Fibroblast of pulmonary artery (primary cell): ENCODE measurements around the gene DOC2B.
"Not testable (repeated sequence)": the region's sequence is repeated elsewhere in the genome, so short reads cannot be mapped to it uniquely, and the experiment has no call there.

ENCODE experiments used
- DNase-seq: peaks from one replicate; pipeline ENCODE4 v3.0.0-alpha.2; 2010; ENCODE audit warnings: low read depth
- H3K4me3 ChIP-seq: replicated peaks from 2 replicates; pipeline ENCODE4 v1.5.1; 2011; ENCODE audit warnings: low read depth, mild to moderate bottlenecking, control low read depth, low read length, moderate library complexity
- TF ChIP-seq, protein P1 (sequence below): IDR thresholded peaks from 2 replicates; pipeline ENCODE4 v1.5.1; 2011; ENCODE audit warnings: mild to moderate bottlenecking, control low read depth, low read length, inconsistent platforms; ENCODE audit errors: missing control alignments

The DOC2B gene

DNA sequence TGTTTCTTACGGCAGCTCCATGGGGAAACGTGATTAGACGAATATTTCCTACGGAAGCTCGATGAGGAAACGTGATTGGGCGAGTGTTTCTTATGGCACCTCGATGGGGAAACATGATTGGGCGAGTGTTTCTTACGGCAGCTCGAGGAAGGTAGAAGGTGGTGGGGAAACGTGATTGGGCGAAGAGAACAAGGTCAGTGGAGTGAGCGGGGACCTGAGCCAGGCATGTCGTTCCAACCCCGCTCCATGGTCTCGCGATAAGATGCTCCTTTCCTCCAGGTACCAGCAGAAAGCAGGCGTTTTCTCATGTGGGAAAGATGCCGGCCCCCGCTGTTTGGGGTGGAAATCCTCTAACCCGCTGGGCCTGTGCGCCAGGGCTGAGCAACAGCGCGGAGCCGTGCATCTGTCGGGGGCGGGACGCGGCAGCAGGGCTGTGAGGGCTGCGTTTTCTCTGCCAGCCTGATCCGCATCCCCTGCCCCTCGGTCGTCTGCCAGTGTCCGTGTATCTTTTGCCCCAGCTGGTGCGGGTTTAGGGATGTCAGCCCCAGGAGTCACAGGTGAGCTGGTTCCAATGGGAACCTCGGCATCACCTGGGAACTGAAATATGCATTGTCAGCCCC lies 25.6 kb upstream of the DOC2B start:
- no peak overlapping the region for H3K4me3 ChIP-seq
- DNase-seq = no peak
- TF ChIP-seq, protein P1, sequence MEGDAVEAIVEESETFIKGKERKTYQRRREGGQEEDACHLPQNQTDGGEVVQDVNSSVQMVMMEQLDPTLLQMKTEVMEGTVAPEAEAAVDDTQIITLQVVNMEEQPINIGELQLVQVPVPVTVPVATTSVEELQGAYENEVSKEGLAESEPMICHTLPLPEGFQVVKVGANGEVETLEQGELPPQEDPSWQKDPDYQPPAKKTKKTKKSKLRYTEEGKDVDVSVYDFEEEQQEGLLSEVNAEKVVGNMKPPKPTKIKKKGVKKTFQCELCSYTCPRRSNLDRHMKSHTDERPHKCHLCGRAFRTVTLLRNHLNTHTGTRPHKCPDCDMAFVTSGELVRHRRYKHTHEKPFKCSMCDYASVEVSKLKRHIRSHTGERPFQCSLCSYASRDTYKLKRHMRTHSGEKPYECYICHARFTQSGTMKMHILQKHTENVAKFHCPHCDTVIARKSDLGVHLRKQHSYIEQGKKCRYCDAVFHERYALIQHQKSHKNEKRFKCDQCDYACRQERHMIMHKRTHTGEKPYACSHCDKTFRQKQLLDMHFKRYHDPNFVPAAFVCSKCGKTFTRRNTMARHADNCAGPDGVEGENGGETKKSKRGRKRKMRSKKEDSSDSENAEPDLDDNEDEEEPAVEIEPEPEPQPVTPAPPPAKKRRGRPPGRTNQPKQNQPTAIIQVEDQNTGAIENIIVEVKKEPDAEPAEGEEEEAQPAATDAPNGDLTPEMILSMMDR = no peak

DNA sequence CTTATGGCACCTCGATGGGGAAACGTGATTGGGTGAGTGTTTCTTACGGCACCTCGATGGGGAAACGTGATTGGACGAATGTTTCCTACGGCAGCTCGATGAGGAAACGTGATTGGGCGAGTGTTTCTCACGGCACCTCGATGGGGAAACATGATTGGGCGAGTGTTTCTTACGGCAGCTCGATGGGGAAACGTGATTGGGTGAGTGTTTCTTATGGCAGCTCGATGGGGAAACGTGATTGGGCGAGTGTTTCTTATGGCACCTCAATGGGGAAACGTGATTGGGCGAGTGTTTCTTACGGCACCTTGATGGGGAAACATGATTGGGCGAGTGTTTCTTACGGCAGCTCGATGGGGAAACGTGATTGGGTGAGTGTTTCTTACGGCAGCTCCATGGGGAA lies 25.0 kb upstream of the DOC2B start:
- DNase-seq, H3K4me3 ChIP-seq: not testable (repeated sequence)

DNA sequence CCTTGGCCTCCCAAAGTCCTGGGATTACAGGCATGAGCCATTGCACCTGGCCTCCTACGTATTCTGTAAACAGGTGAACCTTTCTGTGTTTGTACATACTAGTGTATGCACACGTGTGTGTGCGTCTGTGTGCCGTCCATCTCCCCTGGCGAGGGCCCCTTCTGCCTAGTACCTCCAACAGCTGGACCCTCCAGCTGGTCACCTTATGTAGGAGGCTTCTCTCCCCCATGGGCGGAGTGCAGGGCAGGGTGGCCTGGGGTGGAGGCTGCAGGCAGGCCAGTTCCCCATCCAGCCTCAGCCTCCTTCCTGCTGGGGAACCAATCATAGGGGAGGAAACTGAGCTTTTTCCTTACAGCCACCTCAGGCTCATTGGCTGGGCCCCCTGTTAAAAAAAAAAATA lies 24.4 kb upstream of the DOC2B start:
- TF ChIP-seq, protein P1 = no peak
- no peak overlapping the region for H3K4me3 ChIP-seq
- DNase-seq = no peak

DNA sequence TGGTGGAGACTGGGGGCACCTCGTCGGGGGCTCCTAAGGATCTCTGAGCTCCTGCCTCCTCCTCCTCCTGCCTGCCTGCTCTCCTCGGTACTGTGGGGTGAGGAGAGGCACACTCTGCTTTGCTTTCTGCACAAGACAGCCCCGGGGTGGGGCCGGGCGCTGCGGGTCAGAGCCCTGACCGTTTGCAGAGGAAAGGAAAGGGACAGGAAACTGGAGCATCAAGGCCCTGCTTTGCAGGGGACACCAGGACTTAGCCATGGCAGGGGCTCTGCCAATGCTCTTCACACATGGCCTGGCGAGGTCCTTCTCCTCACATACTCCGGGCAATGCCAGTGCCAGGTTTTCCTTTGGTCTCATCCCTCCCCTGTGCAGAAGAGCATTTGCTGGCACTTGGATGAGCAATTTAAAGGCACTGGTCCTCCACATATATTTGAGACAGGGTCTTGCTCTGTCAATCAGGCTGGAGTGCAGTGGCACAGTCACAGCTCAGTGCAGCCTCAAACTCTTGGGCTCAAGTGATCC lies 23.8 kb upstream of the DOC2B start:
- TF ChIP-seq, protein P1 = no peak
- H3K4me3 ChIP-seq = no peak overlapping the region

DNA sequence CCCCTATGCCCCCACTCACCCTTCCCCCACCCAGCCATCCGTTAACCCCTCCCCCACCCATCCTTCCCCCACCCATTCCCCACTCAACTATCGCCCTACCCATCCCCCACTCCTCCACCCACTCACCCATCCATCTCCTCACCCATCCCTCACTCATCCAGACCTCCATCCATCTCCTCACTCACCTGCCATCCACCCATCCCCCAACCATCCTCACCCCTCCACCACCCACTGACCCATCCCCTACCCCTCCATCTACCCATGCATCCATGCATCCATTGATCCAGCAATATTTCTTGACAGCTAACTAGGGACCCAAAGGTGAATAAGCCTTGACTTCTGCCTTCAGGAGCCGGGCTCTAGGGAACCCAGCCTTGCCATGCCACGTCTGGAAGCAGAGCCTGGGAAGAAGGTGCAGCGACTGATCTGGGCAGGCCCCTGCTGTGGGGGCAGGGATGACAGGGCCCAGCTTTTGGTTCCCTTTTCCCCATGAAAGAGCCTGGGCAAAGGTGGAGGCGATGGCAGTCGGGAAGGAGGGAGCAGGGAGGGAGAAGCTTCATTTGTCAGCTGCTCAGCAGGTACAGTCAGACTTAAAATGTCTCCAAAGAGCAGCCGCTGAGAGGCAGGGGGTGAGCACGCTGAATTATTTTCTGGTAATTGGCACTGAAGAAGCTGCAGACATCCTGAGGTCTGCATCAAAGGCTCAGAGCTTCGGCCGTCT lies 23.1 kb upstream of the DOC2B start:
- TF ChIP-seq, protein P1 = no peak
- no peak for DNase-seq
- no peak overlapping the region for H3K4me3 ChIP-seq

More for the DNA sequence above, 23.8 kb upstream of the DOC2B start:
- no peak for DNase-seq

DNA sequence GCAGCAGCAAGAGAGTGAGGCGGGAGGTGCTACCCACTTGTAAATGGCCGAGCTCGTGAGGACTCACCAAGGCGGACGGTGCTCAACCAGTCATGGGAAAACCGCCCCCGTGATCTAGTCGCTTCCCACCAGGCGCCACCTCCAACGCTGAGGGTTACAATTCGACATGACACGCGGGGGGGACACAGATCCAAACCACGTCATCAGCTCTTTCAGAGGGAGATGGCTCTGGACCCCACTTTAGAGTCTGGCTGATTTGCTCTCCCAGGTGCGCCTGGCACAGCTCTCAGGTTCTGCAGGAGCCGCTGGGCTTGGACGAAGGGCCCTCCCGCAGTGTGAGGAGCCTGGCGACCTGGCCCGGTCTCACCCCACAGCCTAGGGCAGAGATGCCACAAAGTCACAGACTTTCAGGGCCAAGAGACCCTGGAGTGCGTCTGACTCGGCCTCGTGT lies 21.1 kb upstream of the DOC2B start:
- DNase-seq = no peak
- TF ChIP-seq, protein P1 = no peak
- H3K4me3 ChIP-seq = no peak overlapping the region

DNA sequence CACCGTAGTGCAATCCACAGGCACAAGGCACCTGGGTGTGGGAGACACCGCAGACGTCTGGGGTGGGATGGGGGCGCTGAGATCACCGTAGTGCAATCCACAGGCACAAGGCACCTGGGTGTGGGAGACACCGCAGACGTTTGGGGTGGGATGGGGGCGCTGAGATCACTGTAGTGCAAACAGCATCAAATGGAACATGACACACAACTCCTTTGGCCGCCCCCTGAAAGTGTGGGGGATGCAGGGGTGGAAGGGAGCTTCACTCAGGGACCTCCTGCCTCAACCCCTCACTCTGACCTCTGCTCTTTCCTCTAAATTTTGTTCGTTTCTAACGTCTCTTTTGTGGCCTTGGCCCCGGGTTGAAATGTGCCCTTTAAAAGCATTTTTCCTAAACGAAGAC lies 20.3 kb upstream of the DOC2B start:
- DNase-seq, H3K4me3 ChIP-seq: not testable (repeated sequence)

DNA sequence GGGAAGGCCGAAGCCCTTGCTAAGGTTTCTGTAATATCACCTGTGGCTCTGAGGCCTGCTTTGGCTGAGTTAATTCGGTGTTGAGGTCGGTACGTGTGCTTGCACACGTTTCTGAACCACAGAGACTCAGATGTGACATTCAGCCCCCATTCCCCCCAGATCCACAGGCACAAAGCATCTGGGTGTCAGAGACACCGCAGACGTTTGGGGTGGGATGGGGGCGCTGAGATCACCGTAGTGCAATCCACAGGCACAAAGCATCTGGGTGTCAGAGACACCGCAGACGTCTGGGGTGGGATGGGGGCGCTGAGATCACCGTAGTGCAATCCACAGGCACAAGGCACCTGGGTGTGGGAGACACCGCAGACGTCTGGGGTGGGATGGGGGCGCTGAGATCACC lies 19.8 kb upstream of the DOC2B start:
- not testable (repeated sequence) for H3K4me3 ChIP-seq, DNase-seq
